Tongue (tissue), 2 donors: ENCODE measurements around the gene EML6. TPM values are rescaled to one million over a fixed set of nuclear protein-coding genes. Genes with fewer than 3 reads are reported as not detected.

ENCODE experiments used
- DNase-seq: peaks from one replicate; pipeline ENCODE4 v3.0.0-alpha.2; 2015
- total RNA-seq: library from RNA; depleted of rRNA; stranded (reverse); fragments of >200 nt; gene quantifications from one replicate; pipeline ENCODE4 v1.2.3, GENCODE V29; 2014

EML6 gene
- total RNA-seq, 1 donor from 2014 or later: 10.8 TPM

DNA sequence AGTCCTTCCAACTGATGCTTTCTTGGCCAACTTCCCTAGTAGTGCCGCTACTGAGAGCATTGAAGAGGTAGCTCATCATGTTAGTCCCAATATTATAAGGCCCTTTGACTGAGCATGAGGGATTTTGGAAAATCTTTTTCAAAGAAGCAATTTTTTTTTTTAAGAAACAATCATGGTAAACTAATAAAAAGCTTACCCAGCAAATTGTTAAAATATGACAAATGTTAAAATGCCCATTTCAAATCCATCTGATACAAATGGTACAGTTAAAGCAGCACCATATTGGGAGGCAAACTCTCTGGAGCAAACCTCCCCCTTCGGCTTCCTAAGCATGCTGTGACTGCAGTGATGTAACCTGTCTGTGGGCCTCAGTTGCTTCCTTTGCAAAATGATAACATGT lies 191.2 kb downstream of the EML6 start:
- DNase-seq: no peak

DNA sequence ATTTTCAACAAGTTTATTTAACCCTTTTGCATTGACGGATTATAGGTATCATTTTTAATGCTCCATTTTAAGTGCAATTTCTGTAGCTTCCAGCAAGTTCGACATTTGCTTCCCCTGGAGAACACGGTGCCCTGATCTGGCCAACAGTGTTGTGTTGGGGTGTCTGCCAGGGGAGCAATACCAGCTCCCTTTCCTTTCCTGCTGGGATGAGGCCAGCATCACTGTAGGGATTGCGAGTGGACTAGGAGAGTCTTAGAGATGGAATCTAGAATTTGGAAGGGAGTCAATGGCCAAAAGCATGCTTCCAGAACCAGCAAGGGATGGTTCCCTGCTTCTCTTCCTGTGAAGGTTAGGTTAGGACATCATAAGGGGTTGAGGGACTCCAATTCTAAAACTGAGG lies 191.6 kb downstream of the EML6 start:
- DNase-seq: no peak

GRCh38 chr2:54916637-54917036 lies 193.2 kb downstream of the EML6 start:
- no peak for DNase-seq

- no peak for DNase-seq
These were observed 195.3 kb downstream of the EML6 start for GRCh38 chr2:54918647-54919280.

DNA sequence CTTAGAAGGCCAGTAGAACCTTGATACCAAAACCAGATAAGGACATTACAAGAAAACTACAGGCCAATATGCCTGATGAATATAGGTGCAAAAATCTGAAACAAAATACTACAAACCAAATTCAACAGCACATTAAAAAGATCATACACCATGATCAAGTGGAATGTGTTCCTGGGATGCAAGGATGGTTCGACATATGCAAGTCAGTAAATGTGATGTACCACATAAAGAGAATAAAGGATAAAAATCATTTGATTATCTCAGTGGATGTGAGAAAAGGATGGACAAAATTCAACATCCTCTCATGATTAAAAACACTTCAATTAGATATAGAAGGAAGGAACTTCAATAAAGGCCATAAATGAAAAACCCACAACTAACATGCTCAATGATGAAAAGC lies 197.2 kb downstream of the EML6 start:
- DNase-seq: no peak

- DNase-seq: no peak
These were observed 200.7 kb downstream of the EML6 start for GRCh38 chr2:54924121-54924520.

DNA sequence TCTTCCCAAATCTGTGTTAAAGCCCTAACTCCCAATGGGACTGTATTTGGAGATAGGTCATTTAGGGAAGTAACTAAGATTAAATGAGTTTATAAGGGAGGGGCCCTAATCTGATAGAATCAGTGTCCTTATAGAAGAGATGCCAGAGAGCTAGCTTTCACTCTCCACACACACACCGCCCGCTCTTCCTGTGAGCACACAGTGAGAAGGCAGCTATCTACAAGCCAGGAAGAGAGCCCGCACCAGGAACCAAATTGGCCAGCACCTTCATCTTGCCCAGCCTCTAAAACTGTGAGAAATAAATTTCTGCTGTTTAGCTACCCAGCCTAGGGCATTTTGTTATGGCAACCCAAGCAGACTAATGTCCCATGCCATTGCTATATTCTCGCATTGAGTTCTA lies 201.6 kb downstream of the EML6 start:
- DNase-seq: no peak

- DNase-seq: peak; percentile 66
These were observed 203.8 kb downstream of the EML6 start for GRCh38 chr2:54927085-54927750.

DNA sequence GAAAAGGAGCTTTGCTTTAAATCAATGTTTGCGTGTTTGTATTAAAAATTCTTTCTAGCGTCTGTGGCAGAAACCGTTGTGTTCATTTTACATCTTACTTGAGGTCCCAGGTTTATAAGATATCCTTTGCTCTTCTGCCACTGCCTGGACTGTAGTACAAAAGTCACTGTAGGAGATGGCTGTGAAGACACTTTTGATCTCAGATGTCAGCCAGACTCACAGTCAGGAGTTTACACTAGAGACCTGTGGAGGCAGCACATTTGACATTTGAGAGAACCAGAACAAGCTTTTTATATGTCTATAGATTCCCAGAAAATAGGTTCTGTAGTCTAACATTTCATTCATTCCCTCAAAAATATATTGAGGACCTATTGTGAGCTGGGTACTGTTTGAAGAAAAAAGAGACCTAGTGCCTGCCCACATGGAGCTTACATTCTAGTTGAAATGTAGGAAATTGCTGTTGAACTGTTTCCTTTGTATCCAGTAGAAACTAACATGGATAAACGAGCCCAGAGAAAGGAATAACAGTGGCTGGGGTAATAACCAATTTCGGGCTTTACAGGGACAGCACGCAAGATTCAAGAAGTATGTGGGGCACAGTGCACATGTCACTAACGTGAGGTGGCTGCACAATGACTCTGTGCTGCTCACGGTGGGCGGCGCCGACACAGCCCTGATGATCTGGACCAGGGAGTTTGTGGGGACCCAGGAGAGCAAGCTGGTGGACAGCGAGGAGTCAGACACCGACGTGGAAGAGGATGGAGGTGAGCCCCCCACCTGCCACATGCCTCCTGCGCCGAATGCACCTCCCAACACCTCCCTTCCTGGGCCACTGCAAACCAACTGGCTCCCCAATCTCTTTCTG lies 204.5 kb downstream of the EML6 start:
- DNase-seq: no peak

DNA sequence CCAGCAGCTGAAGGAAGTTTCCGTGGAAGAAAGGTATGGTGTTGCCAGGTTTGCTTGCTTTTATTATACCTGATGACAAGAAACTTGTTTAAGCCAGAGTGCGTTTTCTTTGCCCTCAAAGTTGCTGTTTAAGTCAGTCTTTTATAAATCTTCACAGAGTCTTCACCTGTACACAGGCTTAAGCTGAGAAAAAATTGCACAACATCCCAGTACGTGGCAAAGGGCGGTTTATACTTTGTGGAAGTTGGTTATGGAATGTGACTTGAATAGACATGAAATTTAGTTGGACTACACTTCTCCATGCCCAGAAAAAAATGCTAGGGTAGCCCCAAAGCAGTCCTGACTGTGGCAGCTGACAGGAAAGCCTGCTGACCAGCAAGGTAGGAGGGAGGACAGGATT lies 205.3 kb downstream of the EML6 start:
- no peak for DNase-seq

DNA sequence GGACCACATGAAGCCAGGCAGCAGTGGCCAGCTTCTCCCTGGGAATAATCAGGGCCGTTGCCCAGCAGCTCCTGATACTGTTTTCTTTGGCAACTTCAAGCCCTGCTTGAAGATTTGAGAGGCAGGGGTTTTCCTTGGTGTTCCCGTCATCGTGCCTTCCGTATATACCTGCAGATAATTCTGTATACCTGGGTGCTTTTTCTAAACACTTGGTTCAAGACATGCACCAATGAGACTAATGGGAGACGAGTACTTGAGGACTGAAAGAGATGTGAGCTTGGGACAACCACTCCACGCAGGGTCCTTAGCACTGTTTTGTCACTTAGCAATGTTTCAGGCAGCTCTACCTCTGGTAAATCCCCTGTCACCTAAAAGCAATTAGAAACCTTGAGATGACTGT lies 208.0 kb downstream of the EML6 start:
- DNase-seq: no peak

- no peak for DNase-seq
These were observed 211.9 kb downstream of the EML6 start for GRCh38 chr2:54935389-54935788.

GRCh38 chr2:54936766-54937165 lies 213.3 kb downstream of the EML6 start:
- no peak for DNase-seq

- DNase-seq: peak; percentile 79
These were observed 216.1 kb downstream of the EML6 start for GRCh38 chr2:54939446-54940118.

GRCh38 chr2:54940723-54941122 lies 217.3 kb downstream of the EML6 start:
- no peak for DNase-seq

DNA sequence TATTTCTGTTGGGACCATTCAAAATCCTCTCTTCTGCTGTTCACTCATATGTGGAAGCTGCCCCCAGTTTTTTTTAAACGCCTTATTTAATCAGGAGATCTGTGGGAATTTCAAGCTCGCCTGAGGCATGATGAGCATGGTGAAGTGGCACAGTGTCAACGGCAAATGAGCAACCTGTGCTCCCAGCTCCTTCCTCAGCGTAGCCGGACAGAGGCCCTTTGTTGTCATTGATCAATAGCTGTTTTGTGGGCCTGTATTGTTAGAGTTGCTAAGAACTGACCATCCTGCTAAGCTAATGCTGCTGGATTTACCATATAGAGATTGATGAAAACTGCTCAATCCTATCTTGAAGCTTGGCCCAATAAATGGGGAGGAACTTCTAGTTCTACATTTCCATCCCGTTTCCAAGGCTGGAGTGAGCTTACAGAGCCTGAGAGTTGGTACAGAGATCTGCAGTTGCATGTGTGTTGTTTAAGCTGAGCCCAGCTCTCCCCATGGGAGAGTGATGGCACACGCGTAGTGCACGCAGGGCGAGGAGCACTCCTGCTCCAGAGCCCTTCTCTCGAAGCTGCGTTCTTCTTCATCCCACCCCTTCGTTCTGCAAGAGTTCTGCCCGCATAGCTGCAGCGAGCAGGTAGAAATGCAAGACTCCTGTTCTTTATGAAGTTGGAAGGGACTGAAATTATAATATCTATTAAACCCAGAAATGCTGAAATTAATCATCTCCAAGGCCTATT lies 218.0 kb downstream of the EML6 start:
- DNase-seq: no peak

DNA sequence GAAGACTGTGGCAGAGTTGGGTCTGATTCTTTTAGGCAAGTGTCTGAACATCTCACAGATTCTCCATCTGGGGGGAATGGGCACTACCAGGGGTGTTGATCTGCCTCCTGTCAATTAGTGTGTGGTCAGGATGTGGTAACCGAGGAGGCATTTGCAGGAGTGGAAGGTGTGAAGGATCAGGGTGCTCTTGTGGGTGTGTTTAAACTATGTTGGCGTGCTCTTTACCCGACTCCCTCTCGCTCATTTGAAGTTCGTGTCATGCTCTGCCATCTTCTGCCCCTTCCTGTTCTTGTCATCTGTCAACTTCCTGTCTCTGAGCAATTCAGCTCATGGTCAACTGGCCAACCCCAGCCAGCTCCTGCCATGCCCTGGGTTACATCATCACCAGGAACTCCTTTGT lies 218.9 kb downstream of the EML6 start:
- DNase-seq: no peak

DNA sequence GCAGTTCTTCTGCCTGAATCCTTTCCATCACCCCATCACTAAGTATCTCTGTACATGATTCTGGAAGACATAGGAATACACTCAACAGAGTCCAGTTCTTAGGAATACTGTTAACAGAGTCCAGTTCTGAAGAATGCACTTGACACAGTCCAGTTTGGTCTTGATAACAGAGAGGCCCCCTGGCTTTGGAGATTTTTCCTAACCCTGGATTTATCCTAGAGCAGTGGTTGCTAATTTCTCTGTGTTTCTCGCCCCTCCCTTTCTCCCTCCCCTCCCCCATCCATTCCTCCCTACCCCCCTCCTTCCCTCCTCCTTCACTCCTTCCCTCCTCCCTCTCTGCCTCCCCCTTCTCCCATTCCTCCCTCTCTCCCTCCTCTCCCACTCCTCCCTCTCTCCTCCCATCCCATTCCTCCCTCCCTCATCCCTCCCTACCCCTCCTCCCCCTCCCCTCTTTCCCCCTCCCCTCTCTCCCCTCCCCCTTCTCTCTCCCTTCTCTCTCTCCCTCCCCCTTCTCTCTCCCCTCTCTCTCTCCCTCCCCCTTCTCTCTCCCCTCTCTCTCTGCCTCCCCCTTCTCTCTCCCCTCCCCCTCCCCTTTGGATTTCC lies 221.4 kb downstream of the EML6 start:
- DNase-seq: no peak

GRCh38 chr2:54945391-54946219 lies 222.1 kb downstream of the EML6 start:
- peak; percentile 68 for DNase-seq

DNA sequence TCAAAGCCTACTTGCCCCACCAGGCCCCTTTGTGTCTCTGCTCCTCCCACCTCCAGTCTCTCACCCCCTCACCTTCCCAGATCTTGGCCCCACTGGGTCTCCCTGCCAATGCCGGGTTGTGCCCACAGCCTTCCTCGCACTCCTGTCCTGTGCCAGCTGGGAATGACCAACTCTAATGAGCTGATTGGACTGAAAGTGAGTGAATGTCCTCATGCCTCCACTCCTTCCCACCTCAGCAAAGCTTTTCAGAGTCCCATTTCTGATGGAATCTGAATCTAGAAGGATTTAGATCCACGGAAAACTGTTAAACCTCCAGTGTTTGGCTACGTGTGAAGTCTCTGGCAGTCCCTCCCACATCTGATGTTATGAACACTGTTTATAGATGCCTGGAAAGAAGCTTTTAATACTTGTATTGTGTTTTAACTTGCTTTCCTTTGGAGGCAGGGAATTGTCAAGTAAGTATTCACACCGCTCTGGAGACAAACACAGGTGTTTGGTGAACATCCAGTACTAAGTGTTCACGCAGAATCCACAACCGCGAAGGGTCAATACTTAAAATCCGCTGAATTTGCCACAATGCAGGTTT lies 222.9 kb downstream of the EML6 start:
- DNase-seq: peak; percentile 63
